Karpas-422 (cell line): Measurements from ENCODE around the gene TRIM47. TPM values are rescaled to one million over a fixed set of nuclear protein-coding genes. Genes with fewer than 3 reads are reported as not detected.

ENCODE experiments used
- DNase-seq: peaks from one replicate; pipeline ENCODE4 v3.0.0-alpha.2; 2015
- H2AFZ ChIP-seq: fragments of 200-600 bp; sonication (generic); 2 replicates; pipeline ENCODE4 v1.6.1; 2014; ENCODE audit warnings: antibody characterized with exemption, low read length, mixed read lengths
- H3K27ac ChIP-seq: fragments of 200-600 bp; sonication (generic); 2 replicates; pipeline ENCODE4 v1.5.1; 2014; ENCODE audit warnings: mild to moderate bottlenecking, low read length, moderate library complexity
- H3K27me3 ChIP-seq: fragments of 200-600 bp; sonication (generic); 2 replicates; pipeline ENCODE4 v1.6.1; 2014; ENCODE audit warnings: low read length, mixed read lengths
- H3K36me3 ChIP-seq: fragments of 200-600 bp; sonication (generic); 2 replicates; pipeline ENCODE4 v1.6.1; 2014; ENCODE audit warnings: low read length, mixed read lengths; ENCODE audit not compliant: insufficient read depth
- H3K4me1 ChIP-seq: fragments of 200-600 bp; sonication (generic); 2 replicates; pipeline ENCODE4 v1.6.1; 2014; ENCODE audit warnings: mild to moderate bottlenecking, low read length, mixed read lengths
- H3K4me2 ChIP-seq: fragments of 200-600 bp; sonication (generic); 2 replicates; pipeline ENCODE4 v1.6.1; 2014; ENCODE audit warnings: low read length, low read depth, mild to moderate bottlenecking; ENCODE audit not compliant: poor library complexity, severe bottlenecking
- H3K4me3 ChIP-seq: fragments of 200-600 bp; sonication (generic); 2 replicates; pipeline ENCODE4 v1.5.1; 2014; ENCODE audit warnings: mild to moderate bottlenecking, antibody characterized with exemption, low read length, mixed read lengths
- H3K79me2 ChIP-seq: fragments of 200-600 bp; sonication (generic); 2 replicates; pipeline ENCODE4 v1.6.1; 2014; ENCODE audit warnings: mild to moderate bottlenecking, low read length, mixed read lengths
- H3K9ac ChIP-seq: fragments of 200-600 bp; sonication (generic); 2 replicates; pipeline ENCODE4 v1.6.0; 2014; ENCODE audit warnings: low read length
- H3K9me2 ChIP-seq: fragments of 200-600 bp; sonication (generic), shearing (Covaris generic); replicated peaks from 2 replicates; pipeline ENCODE4 v1.6.0; 2014; ENCODE audit warnings: mild to moderate bottlenecking, low read length, moderate library complexity; ENCODE audit not compliant: insufficient read depth
- H3K9me3 ChIP-seq: fragments of 300-700, 200-600 bp; sonication (generic); 2 replicates; pipeline ENCODE4 v1.6.1; 2014; ENCODE audit warnings: low read length, mixed read lengths
- H4K20me1 ChIP-seq: fragments of 200-600 bp; sonication (generic); 2 replicates; pipeline ENCODE4 v1.6.1; 2014; ENCODE audit warnings: mild to moderate bottlenecking, antibody characterized with exemption, low read length, low read depth; ENCODE audit not compliant: insufficient read depth
- total RNA-seq: library from RNA; depleted of rRNA; stranded (reverse); fragments of >200 nt; shearing (Covaris generic); gene quantifications from 2 replicates; pipeline ENCODE4 v1.2.3, GENCODE V29; 2014; ENCODE audit warnings: low replicate concordance; rRNA removed

The TRIM47 gene, protein sequence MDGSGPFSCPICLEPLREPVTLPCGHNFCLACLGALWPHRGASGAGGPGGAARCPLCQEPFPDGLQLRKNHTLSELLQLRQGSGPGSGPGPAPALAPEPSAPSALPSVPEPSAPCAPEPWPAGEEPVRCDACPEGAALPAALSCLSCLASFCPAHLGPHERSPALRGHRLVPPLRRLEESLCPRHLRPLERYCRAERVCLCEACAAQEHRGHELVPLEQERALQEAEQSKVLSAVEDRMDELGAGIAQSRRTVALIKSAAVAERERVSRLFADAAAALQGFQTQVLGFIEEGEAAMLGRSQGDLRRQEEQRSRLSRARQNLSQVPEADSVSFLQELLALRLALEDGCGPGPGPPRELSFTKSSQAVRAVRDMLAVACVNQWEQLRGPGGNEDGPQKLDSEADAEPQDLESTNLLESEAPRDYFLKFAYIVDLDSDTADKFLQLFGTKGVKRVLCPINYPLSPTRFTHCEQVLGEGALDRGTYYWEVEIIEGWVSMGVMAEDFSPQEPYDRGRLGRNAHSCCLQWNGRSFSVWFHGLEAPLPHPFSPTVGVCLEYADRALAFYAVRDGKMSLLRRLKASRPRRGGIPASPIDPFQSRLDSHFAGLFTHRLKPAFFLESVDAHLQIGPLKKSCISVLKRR
- total RNA-seq = 7.9 and 16.4 TPM in 2 replicates

- H3K4me1 ChIP-seq = peaks cover 31% of the 10 kb centered on the region
- H3K9me2 ChIP-seq = no peaks in the 10 kb centered on the region
- H3K9me3 ChIP-seq = no peaks in the 10 kb centered on the region
- H3K36me3 ChIP-seq = no peaks in the 10 kb centered on the region
- peak within 1 kb of the TSS; percentile 82 for H3K27ac ChIP-seq
- peak within 1 kb of the TSS; percentile 87 for H3K9ac ChIP-seq
- no peaks in the 10 kb centered on the region for H4K20me1 ChIP-seq
- H3K79me2 ChIP-seq = no peaks in the 10 kb centered on the region
- H3K4me3 ChIP-seq = peak within 1 kb of the TSS; percentile 84
- no peaks in the 10 kb centered on the region for H3K27me3 ChIP-seq
- peak within 1 kb of the TSS; percentile 96 for H3K4me2 ChIP-seq
- H2AFZ ChIP-seq = peak within 1 kb of the TSS; percentile 98
- DNase-seq = no peak
Measured at GRCh38 chr17:75878174-75878998, at the start of gene TRIM47. TSS of gene TRIM47 (minus strand) at chr17:75878581. CDS start at chr17:75878548, 33 bp downstream.

- no peaks in the 10 kb centered on the region for H3K9me3 ChIP-seq
- peaks cover 5% of the 10 kb centered on the region for H3K36me3 ChIP-seq
- H3K27me3 ChIP-seq = no peaks in the 10 kb centered on the region
- no peaks in the 10 kb centered on the region for H4K20me1 ChIP-seq
- peak overlapping the region; percentile 21; the same call in 1 of the 2 replicates for H2AFZ ChIP-seq
- no peaks in the 10 kb centered on the region for H3K79me2 ChIP-seq
- no peak overlapping the region for H3K9ac ChIP-seq
- no peaks in the 10 kb centered on the region for H3K9me2 ChIP-seq
- H3K4me3 ChIP-seq = no peak overlapping the region
- DNase-seq = peak; percentile 69
- H3K4me1 ChIP-seq = no peaks in the 10 kb centered on the region
- no peak overlapping the region for H3K4me2 ChIP-seq
- no peak overlapping the region for H3K27ac ChIP-seq
Measured at GRCh38 chr17:75927286-75927922, 49.0 kb upstream of the TRIM47 start.

DNA sequence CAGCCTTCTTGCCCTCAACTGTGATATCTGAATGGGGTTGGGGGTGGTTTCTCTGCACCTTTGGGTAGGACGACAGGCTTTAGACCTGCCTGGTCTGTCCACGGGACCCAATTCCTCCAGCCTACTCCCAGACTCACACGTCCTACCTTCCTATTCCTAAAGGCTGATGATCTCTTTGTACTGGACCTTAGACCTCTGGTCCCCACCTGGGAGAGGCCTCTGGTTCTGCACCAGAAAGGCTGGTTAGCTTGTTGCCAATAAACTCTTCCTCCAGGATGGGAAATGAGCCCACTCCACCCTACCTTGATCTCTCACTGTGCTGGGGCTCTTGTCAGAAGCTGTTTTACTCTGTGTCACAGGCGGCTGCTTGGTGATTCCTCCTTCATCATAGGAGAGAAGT is 48.1 kb upstream of the TRIM47 start:
- Histone ChIP-seq H3K36me3 (peaks cover 5% of the 10 kb centered on the region; the same call in 1 of the 2 replicates), H3K9me3 (no peaks in the 10 kb centered on the region), H3K27me3 (no peaks in the 10 kb centered on the region), H3K79me2 (no peaks in the 10 kb centered on the region), H3K4me2 (no peak overlapping the region), H4K20me1 (no peaks in the 10 kb centered on the region), H3K9ac (no peak overlapping the region), H3K9me2 (no peaks in the 10 kb centered on the region), H3K4me3 (no peak overlapping the region), H3K4me1 (no peaks in the 10 kb centered on the region), H3K27ac (no peak overlapping the region), H2AFZ (no peak overlapping the region)
- DNase-seq = no peak

DNA sequence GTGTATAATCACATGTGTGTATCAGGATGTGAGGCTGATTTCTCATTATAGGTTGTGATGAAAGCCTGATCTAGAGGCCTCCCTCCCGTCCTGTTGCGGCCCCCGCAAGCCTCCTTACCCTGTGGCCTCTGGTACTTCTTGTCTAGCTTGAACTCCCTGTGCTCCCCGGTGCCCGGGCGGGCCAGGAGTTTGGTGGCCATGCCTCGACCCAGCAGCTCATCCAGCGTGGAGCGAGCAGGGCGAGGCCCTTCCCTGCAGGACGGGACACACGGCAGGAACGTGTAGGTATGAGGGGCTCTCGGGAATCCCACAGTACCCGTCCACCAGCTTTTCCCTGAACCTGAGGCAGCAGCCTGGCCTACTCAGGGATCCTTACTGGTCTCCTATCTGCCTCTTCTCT is 47.5 kb upstream of the TRIM47 start:
- no peak overlapping the region for H3K27ac ChIP-seq
- no peaks in the 10 kb centered on the region for H3K79me2 ChIP-seq
- no peaks in the 10 kb centered on the region for H3K9me3 ChIP-seq
- H3K9ac ChIP-seq = no peak overlapping the region
- no peak for DNase-seq
- peaks cover 5% of the 10 kb centered on the region; the same call in 1 of the 2 replicates for H3K36me3 ChIP-seq
- H3K4me2 ChIP-seq = no peak overlapping the region
- H3K4me3 ChIP-seq = no peak overlapping the region
- H4K20me1 ChIP-seq = no peaks in the 10 kb centered on the region
- no peaks in the 10 kb centered on the region for H3K4me1 ChIP-seq
- H3K9me2 ChIP-seq = no peaks in the 10 kb centered on the region
- no peak overlapping the region for H2AFZ ChIP-seq
- no peaks in the 10 kb centered on the region for H3K27me3 ChIP-seq

DNA sequence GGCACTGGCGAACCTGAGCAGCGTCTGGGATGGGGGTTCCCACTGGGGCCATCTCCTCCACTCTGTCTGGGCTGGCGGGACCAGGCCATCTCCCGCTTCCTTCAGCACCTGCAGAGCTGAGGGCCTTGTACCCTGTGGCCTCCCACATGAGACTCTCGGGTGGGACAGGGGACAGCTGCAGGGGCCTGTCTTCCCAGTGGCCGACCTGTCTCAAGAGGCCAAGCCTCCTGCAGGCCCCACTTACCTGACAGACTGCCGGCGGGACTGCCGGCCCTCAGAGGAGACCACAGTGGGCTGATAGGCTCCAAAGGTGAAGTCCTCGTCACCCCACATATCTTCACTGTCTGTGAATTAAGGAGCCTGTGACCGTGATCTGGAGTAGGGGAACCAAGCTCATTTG is 46.7 kb upstream of the TRIM47 start:
- Histone ChIP-seq H3K4me3 (no peak overlapping the region), H4K20me1 (no peaks in the 10 kb centered on the region), H3K9me3 (no peaks in the 10 kb centered on the region), H3K36me3 (peaks cover 5% of the 10 kb centered on the region; the same call in 1 of the 2 replicates), H3K9ac (no peak overlapping the region), H3K9me2 (no peaks in the 10 kb centered on the region), H3K79me2 (no peaks in the 10 kb centered on the region), H2AFZ (no peak overlapping the region), H3K4me2 (no peak overlapping the region), H3K4me1 (no peaks in the 10 kb centered on the region), H3K27ac (no peak overlapping the region), H3K27me3 (no peaks in the 10 kb centered on the region)
- no peak for DNase-seq

GRCh38 chr17:75922963-75923874 is 44.8 kb upstream of the TRIM47 start:
- Histone ChIP-seq H3K9ac (no peak overlapping the region), H3K9me2 (no peaks in the 10 kb centered on the region)

More at GRCh38 chr17:75922963-75923874, 44.8 kb upstream of the TRIM47 start:
- Histone ChIP-seq H3K27ac (no peak overlapping the region), H3K4me3 (no peak overlapping the region), H3K9me3 (no peaks in the 10 kb centered on the region), H3K4me2 (no peak overlapping the region), H3K36me3 (peaks cover 5% of the 10 kb centered on the region; the same call in 1 of the 2 replicates), H3K27me3 (no peaks in the 10 kb centered on the region), H4K20me1 (no peaks in the 10 kb centered on the region), H2AFZ (no peak overlapping the region), H3K79me2 (no peaks in the 10 kb centered on the region), H3K4me1 (no peaks in the 10 kb centered on the region)
- DNase-seq = no peak
